K562 (cell line): Measurements from ENCODE around the gene SHB. TPM values are rescaled to one million over a fixed set of nuclear protein-coding genes. Genes with fewer than 3 reads are reported as not detected.
A peak's percentile ranks its signal among the peaks of the same experiment; 100 is the strongest.

Source experiments
- CHD2 ChIP-seq: IDR thresholded peaks from 2 replicates; pipeline ENCODE4 v1.6.1; 2011; ENCODE audit warnings: low read depth, low read length
- E4F1 ChIP-seq: fragments of 250-450 bp; sonication (Bioruptor Pico); IDR thresholded peaks from 2 replicates; pipeline ENCODE4 v1.5.0; 2021; ENCODE audit warnings: mild to moderate bottlenecking, borderline replicate concordance
- GTF2F1 ChIP-seq: IDR thresholded peaks from 2 replicates; pipeline ENCODE4 v1.6.1; 2011; ENCODE audit warnings: low read depth, low read length, improper control_type of control experiment
- HNRNPK ChIP-seq: fragments of 200-400 bp; formaldehyde crosslinking; IDR thresholded peaks from one replicate; pipeline ENCODE4 v1.6.1; 2018; ENCODE audit warnings: mild to moderate bottlenecking, low read depth, low read length; ENCODE audit not compliant: poor library complexity, severe bottlenecking
- IRF1 ChIP-seq: sonication (generic); formaldehyde crosslinking; IDR thresholded peaks from 2 replicates; pipeline ENCODE4 v1.8.0; 2022; ENCODE audit warnings: missing genetic modification reagents, mild to moderate bottlenecking, borderline replicate concordance
- MCM2 ChIP-seq: fragments of 450-650 bp; IDR thresholded peaks from 2 replicates; pipeline ENCODE4 v1.6.1; 2017; ENCODE audit warnings: low read depth, mild to moderate bottlenecking
- MTA2 ChIP-seq: fragments of 450-650 bp; IDR thresholded peaks from 2 replicates; pipeline ENCODE4 v1.6.1; 2016; ENCODE audit warnings: low read depth
- NR4A1 ChIP-seq, 2 experiments: fragments of 250-450 bp in 1 of 2; fragments of 450-650 bp in 1 of 2; sonication (Bioruptor Pico) in 1 of 2; IDR thresholded peaks; 2 replicates each; pipeline versions ENCODE4 v1.4.0 to v1.6.1; 2016 to 2020; ENCODE audit warnings: mild to moderate bottlenecking in 2 of 2, missing compliant biosample characterization in 1 of 2, missing genetic modification characterization in 1 of 2, moderate library complexity in 1 of 2
- POLR2AphosphoS5 ChIP-seq: IDR thresholded peaks from 2 replicates; pipeline ENCODE4 v1.6.1; 2011; ENCODE audit warnings: mild to moderate bottlenecking, low read depth, low read length, moderate library complexity; ENCODE audit not compliant: control insufficient read depth, insufficient read depth
- RNF2 ChIP-seq: sonication (generic); IDR thresholded peaks from 2 replicates; pipeline ENCODE4 v1.6.1; 2016
- TRIM28 ChIP-seq: fragments of 450-650 bp; IDR thresholded peaks from 2 replicates; pipeline ENCODE4 v1.6.1; 2017
- ZBTB34 ChIP-seq: fragments of 250-450 bp; sonication (Bioruptor Pico); IDR thresholded peaks from 2 replicates; pipeline ENCODE4 v1.8.0; 2021; ENCODE audit warnings: mild to moderate bottlenecking, moderate library complexity
- ZNF282 ChIP-seq: sonication (generic); formaldehyde crosslinking; IDR thresholded peaks from 2 replicates; pipeline ENCODE4 v1.8.1; 2023; ENCODE audit warnings: missing genetic modification reagents
- ZNF3 ChIP-seq: fragments of 250-450 bp; sonication (Bioruptor Pico); IDR thresholded peaks from 2 replicates; pipeline ENCODE4 v1.5.0; 2021; ENCODE audit warnings: mild to moderate bottlenecking, moderate library complexity
- polyA plus RNA-seq, 8 experiments: library from polyadenylated mRNA; depleted of rRNA in 4 of 8; stranded (reverse) in 5 of 8; unstranded in 3 of 8; fragments of >200 nt; fragmentation: Nextera tagmentation in 2 of 8; fragmentation: Illumina TruSeq in 1 of 8; extraction: Ambion mirVana in 2 of 8; extraction: Trizol in 1 of 8; gene quantifications; 2 replicates each; pipeline versions ENCODE4 v1.2.1 to v1.2.3, GENCODE V29; 2011 to 2014; ENCODE audit warnings: inconsistent platforms in 1 of 8, missing spikeins in 1 of 8
- total RNA-seq, 7 experiments: library from RNA; depleted of rRNA in 6 of 7; stranded (reverse); fragments of >200 nt in 6 of 7; fragmentation: Illumina TruSeq in 2 of 7; extraction: Trizol in 2 of 7; gene quantifications; 2 replicates each; pipeline versions ENCODE4 v1.2.1 to v1.2.3, GENCODE V29; 2011 to 2021; ENCODE audit warnings: low replicate concordance in 1 of 7
- TF ChIP-seq, protein P1 (sequence below): fragments of 450-650 bp; formaldehyde crosslinking; conservative IDR thresholded peaks from 2 replicates; pipeline ENCODE4 v1.4.0; 2022; ENCODE audit warnings: mild to moderate bottlenecking, missing genetic modification characterization
- TF ChIP-seq, protein P2 (sequence below), 2 experiments: fragments of 450-650 bp; conservative IDR thresholded peaks; 2 replicates each; pipeline ENCODE4 v1.6.1; 2017; ENCODE audit warnings: mild to moderate bottlenecking in 2 of 2, moderate library complexity in 2 of 2

The SHB gene
- total and polyA plus RNA-seq, 9 of the 15 experiments (the other 6 are each of a cell fraction or from before 2014, with no cell fraction given): 0.78 to 16.0 (median 5.3) TPM

- TF ChIP-seq, protein P1, sequence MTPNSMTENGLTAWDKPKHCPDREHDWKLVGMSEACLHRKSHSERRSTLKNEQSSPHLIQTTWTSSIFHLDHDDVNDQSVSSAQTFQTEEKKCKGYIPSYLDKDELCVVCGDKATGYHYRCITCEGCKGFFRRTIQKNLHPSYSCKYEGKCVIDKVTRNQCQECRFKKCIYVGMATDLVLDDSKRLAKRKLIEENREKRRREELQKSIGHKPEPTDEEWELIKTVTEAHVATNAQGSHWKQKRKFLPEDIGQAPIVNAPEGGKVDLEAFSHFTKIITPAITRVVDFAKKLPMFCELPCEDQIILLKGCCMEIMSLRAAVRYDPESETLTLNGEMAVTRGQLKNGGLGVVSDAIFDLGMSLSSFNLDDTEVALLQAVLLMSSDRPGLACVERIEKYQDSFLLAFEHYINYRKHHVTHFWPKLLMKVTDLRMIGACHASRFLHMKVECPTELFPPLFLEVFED: no peak
- no peak for TF ChIP-seq TRIM28
- TF ChIP-seq CHD2: no peak
- no peak for TF ChIP-seq ZNF282 (CRISPR knock-in tag)
- no peak for TF ChIP-seq HNRNPK
- TF ChIP-seq NR4A1 (CRISPR knock-in tag; IDR thresholded peaks at IDR 0.05): no peak; the same call in 1 of the 2 replicates
- peak; percentile 89 for TF ChIP-seq NR4A1 (tag; IDR thresholded peaks at IDR 0.05)
- no peak for TF ChIP-seq MTA2
- no peak; the same call in 1 of the 2 replicates for TF ChIP-seq IRF1
- no peak for TF ChIP-seq E4F1 (CRISPR knock-in tag)
- TF ChIP-seq ZBTB34 (CRISPR knock-in tag): no peak
- no peak for TF ChIP-seq ZNF3 (CRISPR knock-in tag)
- no peak for TF ChIP-seq RNF2
- no peak for TF ChIP-seq GTF2F1
- no peak for TF ChIP-seq MCM2
- TF ChIP-seq, protein P2, sequence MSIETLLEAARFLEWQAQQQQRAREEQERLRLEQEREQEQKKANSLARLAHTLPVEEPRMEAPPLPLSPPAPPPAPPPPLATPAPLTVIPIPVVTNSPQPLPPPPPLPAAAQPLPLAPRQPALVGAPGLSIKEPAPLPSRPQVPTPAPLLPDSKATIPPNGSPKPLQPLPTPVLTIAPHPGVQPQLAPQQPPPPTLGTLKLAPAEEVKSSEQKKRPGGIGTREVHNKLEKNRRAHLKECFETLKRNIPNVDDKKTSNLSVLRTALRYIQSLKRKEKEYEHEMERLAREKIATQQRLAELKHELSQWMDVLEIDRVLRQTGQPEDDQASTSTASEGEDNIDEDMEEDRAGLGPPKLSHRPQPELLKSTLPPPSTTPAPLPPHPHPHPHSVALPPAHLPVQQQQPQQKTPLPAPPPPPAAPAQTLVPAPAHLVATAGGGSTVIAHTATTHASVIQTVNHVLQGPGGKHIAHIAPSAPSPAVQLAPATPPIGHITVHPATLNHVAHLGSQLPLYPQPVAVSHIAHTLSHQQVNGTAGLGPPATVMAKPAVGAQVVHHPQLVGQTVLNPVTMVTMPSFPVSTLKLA (conservative IDR thresholded peaks at IDR 0.05): no peak
- no peak for TF ChIP-seq POLR2AphosphoS5
Observed at GRCh38 chr9:38039090-38039906, 29.7 kb downstream of the SHB start (continued).
